ENCODE data around the gene NTS. TPM values are rescaled to one million over a fixed set of nuclear protein-coding genes. Genes with fewer than 3 reads are reported as not detected.

Gene NTS, protein sequence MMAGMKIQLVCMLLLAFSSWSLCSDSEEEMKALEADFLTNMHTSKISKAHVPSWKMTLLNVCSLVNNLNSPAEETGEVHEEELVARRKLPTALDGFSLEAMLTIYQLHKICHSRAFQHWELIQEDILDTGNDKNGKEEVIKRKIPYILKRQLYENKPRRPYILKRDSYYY
- not detected for total RNA-seq

DNA sequence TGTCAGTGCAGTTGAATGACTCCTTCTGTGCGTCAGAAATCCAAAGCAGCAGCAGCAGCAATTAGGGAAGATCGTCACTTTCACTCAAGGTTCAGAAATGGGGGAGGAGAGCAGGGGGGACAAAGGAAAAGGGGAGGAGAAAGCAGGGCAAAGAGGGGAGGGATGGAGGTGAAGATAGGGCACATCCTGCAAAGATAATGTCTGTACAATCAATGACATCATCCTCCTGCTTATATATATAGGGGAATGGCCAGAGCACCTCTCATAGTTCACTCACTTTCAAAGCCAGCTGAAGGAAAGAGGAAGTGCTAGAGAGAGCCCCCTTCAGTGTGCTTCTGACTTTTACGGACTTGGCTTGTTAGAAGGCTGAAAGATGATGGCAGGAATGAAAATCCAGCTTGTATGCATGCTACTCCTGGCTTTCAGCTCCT, at the start of gene NTS:
NTS (plus strand) TSS at position 265 of the 431 bp plus-strand sequence; CDS start at position 374, 109 bp downstream.
- Mint-ChIP-seq H3K4me3 (no peak within 1 kb of the TSS), H3K27ac (no peak within 1 kb of the TSS), H3K9me3 (no peaks in the 10 kb centered on the region), H3K36me3 (ENCODE audit: low read depth) (no peaks in the 10 kb centered on the region), H3K4me1 (no peaks in the 10 kb centered on the region), H3K27me3 (peaks cover 2% of the 10 kb centered on the region)
- ChIA-PET CTCF (no interaction called here), POLR2A (no interaction called here)
- no peak for DNase-seq

DNA sequence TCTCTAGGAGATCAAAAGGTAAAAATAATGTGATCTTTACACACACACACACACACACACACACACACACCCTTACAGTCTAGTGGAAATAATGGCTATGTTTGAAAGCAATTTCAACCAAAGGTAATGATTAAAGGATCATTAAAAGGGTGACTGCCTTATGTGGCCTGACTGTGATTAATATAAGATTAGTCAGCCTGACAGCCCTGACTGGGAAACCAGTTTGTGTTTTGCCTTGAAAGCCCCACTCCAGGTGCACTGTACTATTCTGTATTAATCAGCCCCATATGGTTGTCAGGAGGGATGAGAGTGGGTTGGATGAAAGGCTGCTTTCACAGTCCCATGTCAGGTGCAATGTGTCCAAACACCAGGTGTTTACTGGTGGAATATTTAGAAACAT, 48.3 kb upstream of the NTS start:
- Mint-ChIP-seq H3K36me3 (ENCODE audit: low read depth) (no peaks in the 10 kb centered on the region), H3K27me3 (no peaks in the 10 kb centered on the region), H3K4me3 (no peak overlapping the region), H3K27ac (no peak overlapping the region), H3K9me3 (no peaks in the 10 kb centered on the region), H3K4me1 (no peaks in the 10 kb centered on the region)
- POLR2A ChIA-PET, result no interaction called here
- CTCF ChIA-PET, result no interaction called here
- no peak for DNase-seq

DNA sequence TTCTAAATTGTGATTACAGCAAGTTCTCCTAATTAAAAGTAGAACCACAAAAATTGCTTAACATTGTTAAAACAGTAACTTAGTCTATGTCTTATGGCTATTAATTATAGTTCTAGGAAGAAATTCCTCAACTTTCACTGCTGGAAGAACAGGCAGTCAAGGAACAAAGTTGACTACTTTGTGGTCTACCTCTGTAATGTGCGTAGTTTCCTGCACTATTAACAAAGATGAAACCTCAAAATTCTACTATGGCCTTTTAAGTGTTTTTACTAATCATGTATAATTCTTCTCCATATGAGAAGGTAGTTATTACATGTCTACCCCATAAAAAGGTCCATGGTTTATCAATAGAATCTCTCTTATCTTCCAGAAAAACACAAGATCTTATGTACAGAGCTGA, 45.5 kb upstream of the NTS start:
- no peak overlapping the region for H3K27ac Mint-ChIP-seq
- no peaks in the 10 kb centered on the region for H3K27me3 Mint-ChIP-seq
- H3K4me1 Mint-ChIP-seq, result no peaks in the 10 kb centered on the region
- ChIA-PET POLR2A (no interaction called here), CTCF (no interaction called here)
- H3K36me3 Mint-ChIP-seq (ENCODE audit: low read depth), result no peaks in the 10 kb centered on the region
- no peak for DNase-seq
- no peak overlapping the region for H3K4me3 Mint-ChIP-seq
- H3K9me3 Mint-ChIP-seq, result no peaks in the 10 kb centered on the region

GRCh38 chr12:85829391-85829790, 44.7 kb upstream of the NTS start:
- H3K27ac Mint-ChIP-seq, result no peak overlapping the region
- H3K36me3 Mint-ChIP-seq (ENCODE audit: low read depth), result no peaks in the 10 kb centered on the region
- H3K9me3 Mint-ChIP-seq, result no peaks in the 10 kb centered on the region
- POLR2A ChIA-PET, result no interaction called here
- no peaks in the 10 kb centered on the region for H3K27me3 Mint-ChIP-seq
- no peaks in the 10 kb centered on the region for H3K4me1 Mint-ChIP-seq
- CTCF ChIA-PET, result no interaction called here
- no peak for DNase-seq
- H3K4me3 Mint-ChIP-seq, result no peak overlapping the region

GRCh38 chr12:85831327-85831990, 42.6 kb upstream of the NTS start:
- POLR2A ChIA-PET, result no interaction called here
- no peak for DNase-seq
- Mint-ChIP-seq H3K9me3 (no peaks in the 10 kb centered on the region), H3K4me3 (no peak overlapping the region), H3K36me3 (ENCODE audit: low read depth) (no peaks in the 10 kb centered on the region), H3K27me3 (peaks cover 3% of the 10 kb centered on the region), H3K27ac (no peak overlapping the region), H3K4me1 (no peaks in the 10 kb centered on the region)
- CTCF ChIA-PET, result no interaction called here

DNA sequence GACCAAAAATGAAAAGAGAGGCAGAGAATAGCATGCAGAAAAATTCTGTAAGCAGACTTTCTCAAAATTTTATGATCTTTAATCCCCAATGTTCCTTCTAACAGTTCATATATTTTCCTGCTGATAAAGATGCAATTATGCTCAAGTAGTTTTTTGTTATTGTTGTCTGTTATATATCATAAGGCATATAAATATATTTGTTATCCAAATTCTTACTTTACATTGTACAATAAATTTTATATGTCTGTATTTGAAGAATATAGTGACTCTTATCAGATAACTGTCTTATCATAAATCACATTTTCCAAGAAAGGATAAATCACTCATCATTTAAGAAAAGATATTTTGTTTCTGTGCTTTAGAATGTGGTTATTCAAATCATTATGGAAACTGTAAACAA, 40.5 kb upstream of the NTS start:
- Mint-ChIP-seq H3K27me3 (peaks cover 3% of the 10 kb centered on the region), H3K4me1 (no peaks in the 10 kb centered on the region), H3K9me3 (no peaks in the 10 kb centered on the region), H3K27ac (no peak overlapping the region), H3K4me3 (no peak overlapping the region), H3K36me3 (ENCODE audit: low read depth) (no peaks in the 10 kb centered on the region)
- ChIA-PET CTCF (interaction anchor here (1.2 kb wide), 1 partner anchor 52 kb away, joined by 3 read pairs; no protein-coding TSS in a partner anchor), POLR2A (no interaction called here)
- no peak for DNase-seq

GRCh38 chr12:85834378-85834777, 39.7 kb upstream of the NTS start:
- ChIA-PET POLR2A (no interaction called here), CTCF (interaction anchor here (1.2 kb wide), 1 partner anchor 53 kb away, joined by 3 read pairs; no protein-coding TSS in a partner anchor)
- no peaks in the 10 kb centered on the region for H3K4me1 Mint-ChIP-seq
- no peak overlapping the region for H3K4me3 Mint-ChIP-seq
- H3K27ac Mint-ChIP-seq, result no peak overlapping the region
- DNase-seq, result no peak
- no peaks in the 10 kb centered on the region for H3K36me3 Mint-ChIP-seq (ENCODE audit: low read depth)
- no peaks in the 10 kb centered on the region for H3K9me3 Mint-ChIP-seq
- peaks cover 3% of the 10 kb centered on the region for H3K27me3 Mint-ChIP-seq

- ChIA-PET POLR2A (no interaction called here), CTCF (no interaction called here)
- no peak for DNase-seq
- Mint-ChIP-seq H3K27me3 (peaks cover 3% of the 10 kb centered on the region), H3K36me3 (ENCODE audit: low read depth) (no peaks in the 10 kb centered on the region), H3K4me1 (no peaks in the 10 kb centered on the region), H3K9me3 (no peaks in the 10 kb centered on the region), H3K27ac (no peak overlapping the region), H3K4me3 (no peak overlapping the region)
These were observed 38.5 kb upstream of the NTS start for GRCh38 chr12:85835426-85836196.

DNA sequence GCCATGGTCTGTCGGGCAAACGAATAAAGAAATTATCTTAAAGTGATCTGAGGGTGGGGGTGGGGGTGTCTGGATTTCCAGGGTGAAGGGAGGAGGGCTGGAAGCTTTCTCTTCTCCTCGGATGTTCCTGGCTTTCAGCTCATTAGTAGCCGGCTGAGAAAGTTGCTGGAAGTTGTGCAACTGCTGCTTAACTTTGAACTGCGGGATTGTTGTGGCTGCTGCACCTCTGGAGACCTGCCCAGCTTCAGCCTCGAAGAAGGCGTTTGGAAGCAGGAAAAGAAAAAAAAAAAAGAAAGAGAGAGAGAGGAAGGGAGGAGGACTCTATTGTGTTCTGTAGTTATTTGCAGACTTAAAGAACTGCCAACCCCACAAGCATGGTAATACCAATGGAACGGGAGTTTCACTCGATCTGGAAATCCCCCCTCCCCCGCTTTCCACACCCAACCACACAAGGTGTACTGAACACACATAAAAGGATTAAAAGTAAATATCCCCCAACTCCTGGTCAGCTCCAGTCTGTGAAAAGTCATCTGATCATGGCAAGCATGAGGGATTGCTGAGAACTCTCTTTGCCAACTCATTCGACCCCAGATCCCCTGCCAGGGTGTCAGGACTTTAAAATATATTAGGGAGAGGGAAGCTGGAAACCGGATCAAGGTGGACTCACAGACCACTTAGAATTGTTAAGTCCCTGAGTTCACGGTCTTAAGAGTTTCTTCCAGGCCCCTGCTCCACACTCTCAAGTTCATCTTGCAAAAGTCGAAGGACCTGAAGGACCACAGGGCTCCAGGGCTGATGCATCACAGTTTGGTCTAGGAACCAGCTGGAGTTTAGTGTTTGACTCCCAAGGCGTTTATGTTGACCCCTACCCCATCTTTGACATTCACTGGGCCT, 37.7 kb upstream of the NTS start, which contains the start of gene RASSF9:
RASSF9 (minus strand) TSS at position 213 of the 894 bp plus-strand sequence; CDS start at position 5, 208 bp downstream.
- no peaks in the 10 kb centered on the region for H3K36me3 Mint-ChIP-seq (ENCODE audit: low read depth)
- no peak within 1 kb of the TSS for H3K27ac Mint-ChIP-seq
- H3K27me3 Mint-ChIP-seq, result peaks cover 3% of the 10 kb centered on the region
- ChIA-PET POLR2A (no interaction called here), CTCF (no interaction called here)
- H3K4me1 Mint-ChIP-seq, result no peaks in the 10 kb centered on the region
- H3K4me3 Mint-ChIP-seq, result no peak within 1 kb of the TSS
- no peak for DNase-seq
- H3K9me3 Mint-ChIP-seq, result no peaks in the 10 kb centered on the region

DNA sequence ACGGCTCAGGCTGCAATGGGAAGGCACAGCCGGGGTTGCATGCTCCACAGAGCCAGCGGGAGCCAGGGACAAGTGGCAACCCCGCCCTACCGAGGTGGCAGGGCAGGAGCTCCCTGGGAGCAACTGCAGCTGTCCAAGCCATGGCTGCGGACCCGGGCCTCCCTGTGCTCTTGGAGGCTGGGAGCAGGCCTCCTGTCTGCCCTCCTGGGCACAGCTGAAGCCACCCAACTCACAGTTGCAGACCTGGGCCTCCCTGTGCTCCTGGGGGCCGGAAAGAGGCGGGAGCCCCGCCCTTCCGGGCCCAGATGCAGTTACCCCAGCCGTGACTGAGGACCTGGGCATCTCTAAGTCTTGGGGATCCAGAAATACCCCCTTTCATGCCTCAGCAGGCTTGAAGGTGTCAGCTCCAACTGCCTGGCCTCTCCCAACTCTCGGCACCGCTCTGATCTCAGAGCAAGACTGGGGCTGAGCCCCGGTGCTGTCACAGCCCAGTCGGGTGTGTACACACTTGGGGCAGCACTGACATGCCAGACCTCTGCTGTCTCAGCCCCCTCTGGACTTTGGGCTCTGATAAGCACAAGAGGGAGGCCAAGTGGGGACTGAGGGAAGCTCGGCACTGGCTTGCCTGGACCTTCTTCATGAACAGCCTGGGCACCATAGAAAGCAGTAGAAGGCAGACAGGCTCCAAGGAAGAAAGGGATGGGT, 30.3 kb upstream of the NTS start:
- Mint-ChIP-seq H3K27me3 (no peaks in the 10 kb centered on the region), H3K4me1 (no peaks in the 10 kb centered on the region), H3K9me3 (no peaks in the 10 kb centered on the region), H3K4me3 (no peak overlapping the region), H3K36me3 (ENCODE audit: low read depth) (no peaks in the 10 kb centered on the region), H3K27ac (no peak overlapping the region)
- CTCF ChIA-PET, result no interaction called here
- POLR2A ChIA-PET, result no interaction called here
- no peak for DNase-seq

DNA sequence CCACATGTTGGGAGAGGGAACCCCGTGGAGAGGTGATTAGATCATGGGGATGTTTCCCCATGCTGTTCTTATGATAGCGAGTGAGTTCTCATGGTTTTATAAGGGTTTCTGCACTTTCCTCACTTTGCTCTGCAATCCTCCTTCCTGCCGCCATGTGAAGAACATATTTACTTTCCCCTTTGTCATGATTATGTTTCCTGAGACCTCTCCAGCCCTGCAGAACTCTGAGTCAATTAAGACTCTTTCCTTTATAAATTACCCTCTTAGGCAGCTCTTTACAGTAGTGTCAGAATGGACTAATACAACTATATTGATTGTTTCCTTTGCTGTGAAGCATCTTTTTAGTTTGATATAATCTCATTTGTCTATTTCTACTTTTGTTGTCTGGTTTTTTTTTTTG, 24.8 kb upstream of the NTS start:
- H3K27ac Mint-ChIP-seq, result no peak overlapping the region
- ChIA-PET POLR2A (no interaction called here), CTCF (no interaction called here)
- H3K27me3 Mint-ChIP-seq, result no peaks in the 10 kb centered on the region
- H3K9me3 Mint-ChIP-seq, result no peaks in the 10 kb centered on the region
- H3K4me3 Mint-ChIP-seq, result no peak overlapping the region
- no peak for DNase-seq
- no peaks in the 10 kb centered on the region for H3K36me3 Mint-ChIP-seq (ENCODE audit: low read depth)
- no peaks in the 10 kb centered on the region for H3K4me1 Mint-ChIP-seq

DNA sequence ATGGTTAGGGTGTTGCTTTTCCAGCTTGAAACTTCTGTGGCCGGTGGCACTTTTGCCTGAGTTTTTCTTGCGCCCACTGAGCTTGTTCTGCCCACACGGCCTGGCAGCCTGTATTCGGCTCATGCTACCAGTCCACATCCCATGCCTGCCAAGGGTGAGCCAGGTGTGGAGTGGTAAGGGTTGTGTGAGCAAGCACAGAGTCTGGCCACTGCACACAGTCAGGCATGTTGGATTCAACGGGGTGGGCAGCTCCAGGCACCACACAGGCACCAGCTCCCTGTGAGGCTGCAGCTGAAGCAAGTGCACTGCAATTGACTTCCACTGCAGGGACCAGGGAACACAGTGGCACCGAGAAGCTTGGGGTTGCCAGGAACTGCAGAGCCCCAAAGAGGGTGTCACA, 18.8 kb upstream of the NTS start:
- Mint-ChIP-seq H3K4me1 (no peaks in the 10 kb centered on the region), H3K27me3 (no peaks in the 10 kb centered on the region), H3K27ac (no peak overlapping the region), H3K36me3 (ENCODE audit: low read depth) (no peaks in the 10 kb centered on the region), H3K9me3 (no peaks in the 10 kb centered on the region), H3K4me3 (no peak overlapping the region)
- no peak for DNase-seq
- ChIA-PET POLR2A (no interaction called here), CTCF (no interaction called here)
